ENCODE data around the gene CPE. TPM values are rescaled to one million over a fixed set of nuclear protein-coding genes. Genes with fewer than 3 reads are reported as not detected.

The CPE gene
- total RNA-seq, 4 donors from 2014 or later, result 104 to 116 (median 108) TPM

- H3K27ac ChIP-seq (replicated peaks in 1 of 4), result no peak overlapping the region
- H3K4me1 ChIP-seq, result peaks cover 0 to 6% (median 0%) of the 10 kb centered on the region in 4 donors
- no peaks in the 10 kb centered on the region for H3K36me3 ChIP-seq
- DNase-seq (ENCODE audit: extremely low spot score), result no peak
- intact Hi-C loops (cut with DNase I), result no loop called here
- H3K4me3 ChIP-seq, result no peak overlapping the region
- no peaks in the 10 kb centered on the region for H3K9me3 ChIP-seq
- no peaks in the 10 kb centered on the region for H3K27me3 ChIP-seq
- TF ChIP-seq, protein P1, sequence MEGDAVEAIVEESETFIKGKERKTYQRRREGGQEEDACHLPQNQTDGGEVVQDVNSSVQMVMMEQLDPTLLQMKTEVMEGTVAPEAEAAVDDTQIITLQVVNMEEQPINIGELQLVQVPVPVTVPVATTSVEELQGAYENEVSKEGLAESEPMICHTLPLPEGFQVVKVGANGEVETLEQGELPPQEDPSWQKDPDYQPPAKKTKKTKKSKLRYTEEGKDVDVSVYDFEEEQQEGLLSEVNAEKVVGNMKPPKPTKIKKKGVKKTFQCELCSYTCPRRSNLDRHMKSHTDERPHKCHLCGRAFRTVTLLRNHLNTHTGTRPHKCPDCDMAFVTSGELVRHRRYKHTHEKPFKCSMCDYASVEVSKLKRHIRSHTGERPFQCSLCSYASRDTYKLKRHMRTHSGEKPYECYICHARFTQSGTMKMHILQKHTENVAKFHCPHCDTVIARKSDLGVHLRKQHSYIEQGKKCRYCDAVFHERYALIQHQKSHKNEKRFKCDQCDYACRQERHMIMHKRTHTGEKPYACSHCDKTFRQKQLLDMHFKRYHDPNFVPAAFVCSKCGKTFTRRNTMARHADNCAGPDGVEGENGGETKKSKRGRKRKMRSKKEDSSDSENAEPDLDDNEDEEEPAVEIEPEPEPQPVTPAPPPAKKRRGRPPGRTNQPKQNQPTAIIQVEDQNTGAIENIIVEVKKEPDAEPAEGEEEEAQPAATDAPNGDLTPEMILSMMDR (IDR thresholded peaks at IDR 0.05), result no peak
- TF ChIP-seq POLR2AphosphoS5 (IDR thresholded peaks at IDR 0.05), result no peak
- TF ChIP-seq EP300 (IDR thresholded peaks at IDR 0.05), result no peak
- no peak for TF ChIP-seq POLR2A (IDR thresholded peaks at IDR 0.05; ENCODE audit: low read depth)
Measured at GRCh38 chr4:165519591-165519990, 140.8 kb downstream of the CPE start.

GRCh38 chr4:165520086-165520485 lies 141.3 kb downstream of the CPE start:
- 72% methylated on average over 4 of the region's 4 CpGs for WGBS
- DNase-seq (ENCODE audit: extremely low spot score), result no peak
- H3K9me3 ChIP-seq, result no peaks in the 10 kb centered on the region
- peaks cover 0 to 6% (median 0%) of the 10 kb centered on the region in 4 donors for H3K4me1 ChIP-seq
- no peak overlapping the region for H3K4me3 ChIP-seq
- H3K36me3 ChIP-seq, result no peaks in the 10 kb centered on the region
- TF ChIP-seq POLR2A (IDR thresholded peaks at IDR 0.05; ENCODE audit: low read depth) (no peak), EP300 (IDR thresholded peaks at IDR 0.05) (no peak), POLR2AphosphoS5 (IDR thresholded peaks at IDR 0.05) (no peak)
- TF ChIP-seq, protein P1 (IDR thresholded peaks at IDR 0.05), result no peak
- intact Hi-C loops (cut with DNase I), result no loop called here
- no peaks in the 10 kb centered on the region for H3K27me3 ChIP-seq
- no peak overlapping the region for H3K27ac ChIP-seq (replicated peaks in 1 of 4)

DNA sequence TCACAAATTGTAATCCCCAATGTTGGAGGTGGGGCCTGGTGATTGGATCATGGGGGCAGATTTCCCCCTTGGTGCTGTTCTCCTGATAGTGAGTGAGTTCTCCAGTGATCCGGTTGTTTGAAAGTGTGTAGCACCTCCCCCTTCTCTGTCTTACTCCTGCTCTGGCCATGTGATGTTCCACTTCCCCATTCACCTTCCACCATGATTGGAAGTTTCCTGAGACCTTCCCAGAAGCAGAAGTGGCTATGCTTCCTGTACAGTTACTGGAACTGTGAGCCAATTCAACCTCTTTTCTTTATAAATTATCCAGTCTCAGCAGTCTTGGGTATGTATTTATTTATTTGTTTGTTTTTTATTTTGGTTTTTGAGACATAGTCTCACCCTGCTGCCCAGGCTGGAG lies 143.2 kb downstream of the CPE start:
- intact Hi-C loops (cut with DNase I), result no loop called here
- no peaks in the 10 kb centered on the region for H3K9me3 ChIP-seq
- no peak overlapping the region for H3K27ac ChIP-seq (replicated peaks in 1 of 4)
- no peak for DNase-seq (ENCODE audit: extremely low spot score)
- H3K4me1 ChIP-seq, result no peaks in the 10 kb centered on the region
- TF ChIP-seq POLR2A (IDR thresholded peaks at IDR 0.05; ENCODE audit: low read depth) (no peak), EP300 (IDR thresholded peaks at IDR 0.05) (no peak), POLR2AphosphoS5 (IDR thresholded peaks at IDR 0.05) (no peak)
- TF ChIP-seq, protein P1 (IDR thresholded peaks at IDR 0.05), result no peak
- 100% methylated on average over 1 of the region's 1 CpG for WGBS
- H3K36me3 ChIP-seq, result no peaks in the 10 kb centered on the region
- no peak overlapping the region for H3K4me3 ChIP-seq
- no peaks in the 10 kb centered on the region for H3K27me3 ChIP-seq

DNA sequence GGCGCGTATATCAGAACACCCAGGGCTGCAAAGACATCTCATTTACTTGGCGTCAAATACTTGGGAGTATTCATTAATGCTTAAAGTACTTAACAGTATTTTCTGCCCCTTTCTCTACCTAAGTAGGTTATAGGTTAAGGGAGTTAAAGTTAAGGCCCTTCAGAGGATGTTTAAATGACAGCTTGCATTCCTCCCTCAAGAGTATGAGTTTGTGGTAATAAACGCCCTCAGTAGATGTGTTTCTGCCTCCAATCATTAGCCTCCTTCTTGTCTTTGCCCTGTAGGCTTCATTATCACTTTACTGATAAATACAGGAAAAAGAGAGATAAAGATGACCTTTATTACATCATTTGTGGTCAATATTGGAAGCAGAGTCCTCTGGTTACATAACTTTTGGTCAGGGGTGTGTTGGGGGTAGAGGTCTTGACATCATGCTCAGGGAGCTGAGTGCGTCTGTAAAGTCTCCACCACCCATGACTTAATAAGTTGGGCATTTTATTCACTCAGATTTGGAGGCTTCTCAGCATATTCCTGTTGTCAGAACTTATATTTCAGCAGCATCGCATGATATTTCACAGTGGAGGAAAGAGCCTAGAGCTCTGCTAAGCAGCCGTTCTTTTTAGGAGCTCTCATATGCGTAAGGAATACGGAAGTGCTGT lies 145.9 kb downstream of the CPE start:
- Histone ChIP-seq H3K9me3 (no peaks in the 10 kb centered on the region), H3K4me1 (no peaks in the 10 kb centered on the region), H3K27me3 (no peaks in the 10 kb centered on the region), H3K4me3 (no peak overlapping the region), H3K27ac (replicated peaks in 1 of 4) (no peak overlapping the region), H3K36me3 (no peaks in the 10 kb centered on the region)
- TF ChIP-seq POLR2A (IDR thresholded peaks at IDR 0.05; ENCODE audit: low read depth) (no peak), POLR2AphosphoS5 (IDR thresholded peaks at IDR 0.05) (no peak), EP300 (IDR thresholded peaks at IDR 0.05) (no peak)
- TF ChIP-seq, protein P1 (IDR thresholded peaks at IDR 0.05), result no peak
- 94% methylated on average over 9 of the region's 9 CpGs for WGBS
- intact Hi-C loops (cut with DNase I), result no loop called here
- DNase-seq (ENCODE audit: extremely low spot score), result peak; percentile 68

DNA sequence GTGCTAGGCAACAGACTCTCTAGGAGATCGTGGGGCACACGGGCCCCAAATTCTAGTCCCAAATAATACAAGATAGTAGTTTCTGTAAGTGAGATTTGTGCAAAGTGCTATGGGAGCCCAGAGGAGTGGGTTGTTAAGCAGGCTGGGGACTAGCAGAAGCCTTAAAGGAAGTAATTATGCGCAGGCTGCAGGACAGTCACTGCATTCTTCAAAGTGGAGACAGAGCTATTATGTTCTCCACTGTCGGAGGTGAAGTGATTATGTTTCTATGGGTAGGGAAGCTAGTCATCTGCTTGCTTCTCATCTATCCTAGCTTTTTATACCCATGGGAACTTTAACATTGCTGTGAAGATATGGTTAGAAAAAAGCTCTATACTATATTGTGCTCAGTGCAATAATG lies 154.2 kb downstream of the CPE start:
- TF ChIP-seq EP300 (IDR thresholded peaks at IDR 0.05), result no peak
- no peak for TF ChIP-seq POLR2AphosphoS5 (IDR thresholded peaks at IDR 0.05)
- TF ChIP-seq, protein P1 (IDR thresholded peaks at IDR 0.05), result no peak
- TF ChIP-seq POLR2A (IDR thresholded peaks at IDR 0.05; ENCODE audit: low read depth), result no peak
- H3K27me3 ChIP-seq, result no peaks in the 10 kb centered on the region
- no peaks in the 10 kb centered on the region for H3K9me3 ChIP-seq
- no peaks in the 10 kb centered on the region for H3K36me3 ChIP-seq
- no peak overlapping the region for H3K4me3 ChIP-seq
- no peak overlapping the region for H3K27ac ChIP-seq (replicated peaks in 1 of 4)
- H3K4me1 ChIP-seq, result peaks cover 0 to 16% (median 2%) of the 10 kb centered on the region in 4 donors
- no peak for DNase-seq (ENCODE audit: extremely low spot score)
- intact Hi-C loops (cut with DNase I), result loop anchor here (10.0 kb wide), 1 partner anchor 252 kb away; no protein-coding TSS in a partner anchor
- whole genome bisulfite sequencing, result 89% methylated on average over 4 of the region's 4 CpGs

Measured in esophagus muscularis mucosa (tissue), 4 donors.